ENCODE measurements around the gene PHLDA2. TPM values are rescaled to one million over a fixed set of nuclear protein-coding genes. Genes with fewer than 3 reads are reported as not detected.

Gene PHLDA2
- total RNA-seq, 4 donors from 2014 or later, result 4.1 to 6.4 (median 4.9) TPM; not detected in 1

DNA sequence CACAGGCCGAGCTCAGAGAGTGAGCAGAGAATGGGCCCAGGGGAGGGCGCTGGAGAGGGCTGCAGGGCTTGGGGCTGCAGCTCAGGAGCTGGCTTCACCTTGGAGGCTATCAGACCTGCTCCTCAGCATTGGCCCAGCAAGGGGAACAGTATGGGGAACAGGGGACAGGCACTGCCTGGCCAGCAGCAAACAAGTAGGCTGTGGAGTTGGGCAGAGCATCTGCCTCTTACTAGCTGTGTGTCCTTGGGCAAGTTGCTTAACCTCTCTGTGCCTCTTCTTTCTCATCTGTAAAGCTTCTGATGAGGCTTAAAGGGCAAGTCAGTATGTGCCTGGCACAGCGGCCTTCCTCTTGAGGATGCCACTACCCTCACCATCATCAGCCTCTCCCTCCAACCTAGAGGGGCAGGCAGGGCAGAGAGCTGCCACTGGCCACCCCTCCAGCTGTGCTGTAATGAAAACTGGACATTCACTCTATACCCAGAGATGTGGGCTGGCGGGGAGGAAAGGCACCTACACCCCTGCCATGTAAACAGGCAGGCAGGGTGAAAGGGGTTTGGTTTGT is 36.2 kb downstream of the PHLDA2 start:
- DNase-seq, result peak in 2 of 3 donors; percentile 47 to 76
- Histone ChIP-seq H3K36me3 (no peaks in the 10 kb centered on the region), H3K9me3 (no peaks in the 10 kb centered on the region), H3K4me1 (peaks cover 5 to 27% (median 12%) of the 10 kb centered on the region in 4 donors), H3K27ac (peak overlapping the region; percentile 48 to 82 (median 60)), H3K4me3 (peak overlapping the region in 3 of 4 donors; percentile 46 to 54 (median 49)), H3K27me3 (no peaks in the 10 kb centered on the region)
- TF ChIP-seq POLR2A (IDR thresholded peaks at IDR 0.05), result no peak
- TF ChIP-seq, protein P1, sequence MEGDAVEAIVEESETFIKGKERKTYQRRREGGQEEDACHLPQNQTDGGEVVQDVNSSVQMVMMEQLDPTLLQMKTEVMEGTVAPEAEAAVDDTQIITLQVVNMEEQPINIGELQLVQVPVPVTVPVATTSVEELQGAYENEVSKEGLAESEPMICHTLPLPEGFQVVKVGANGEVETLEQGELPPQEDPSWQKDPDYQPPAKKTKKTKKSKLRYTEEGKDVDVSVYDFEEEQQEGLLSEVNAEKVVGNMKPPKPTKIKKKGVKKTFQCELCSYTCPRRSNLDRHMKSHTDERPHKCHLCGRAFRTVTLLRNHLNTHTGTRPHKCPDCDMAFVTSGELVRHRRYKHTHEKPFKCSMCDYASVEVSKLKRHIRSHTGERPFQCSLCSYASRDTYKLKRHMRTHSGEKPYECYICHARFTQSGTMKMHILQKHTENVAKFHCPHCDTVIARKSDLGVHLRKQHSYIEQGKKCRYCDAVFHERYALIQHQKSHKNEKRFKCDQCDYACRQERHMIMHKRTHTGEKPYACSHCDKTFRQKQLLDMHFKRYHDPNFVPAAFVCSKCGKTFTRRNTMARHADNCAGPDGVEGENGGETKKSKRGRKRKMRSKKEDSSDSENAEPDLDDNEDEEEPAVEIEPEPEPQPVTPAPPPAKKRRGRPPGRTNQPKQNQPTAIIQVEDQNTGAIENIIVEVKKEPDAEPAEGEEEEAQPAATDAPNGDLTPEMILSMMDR (IDR thresholded peaks at IDR 0.05), result peak in 4 of 6 experiments; percentile 23 to 42 (median 32)

DNA sequence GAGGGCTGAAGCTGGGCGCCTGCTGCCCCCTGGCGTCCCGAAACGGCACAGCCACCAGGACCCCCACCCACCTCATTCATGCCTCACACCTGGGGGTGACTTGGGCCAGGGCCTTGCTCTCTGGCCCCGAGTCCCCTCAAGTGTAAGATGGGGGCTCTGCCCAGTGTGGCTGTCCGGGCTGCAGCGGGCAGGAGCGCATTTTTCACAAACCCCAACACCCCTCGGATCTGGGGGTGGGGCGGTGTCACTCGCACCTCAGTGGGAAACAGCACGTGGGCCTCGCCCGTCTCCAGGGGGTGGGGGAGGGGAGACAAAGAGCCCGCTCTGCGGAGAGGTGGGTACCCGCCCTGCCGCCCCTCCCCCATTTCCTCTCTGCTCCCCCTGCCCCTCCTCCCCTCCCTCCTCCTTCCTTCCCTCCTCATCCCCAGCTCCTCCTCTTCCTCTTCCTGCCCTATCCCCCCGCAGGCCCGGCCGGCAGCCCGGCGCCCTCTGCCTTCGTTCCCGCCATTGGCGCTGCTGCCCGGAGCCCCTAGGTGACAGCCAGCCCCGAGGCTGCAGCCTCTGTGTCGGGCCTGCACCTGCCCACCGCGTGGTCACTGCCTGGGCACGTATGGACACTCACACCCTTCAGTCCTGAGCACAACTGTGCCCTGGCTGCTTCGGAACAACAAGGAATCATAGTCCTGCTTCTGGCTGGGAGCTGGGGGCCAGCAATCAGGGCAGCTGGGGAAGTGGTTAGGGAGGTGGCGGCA is 36.8 kb downstream of the PHLDA2 start:
- Histone ChIP-seq H3K4me1 (peaks cover 5 to 27% (median 12%) of the 10 kb centered on the region in 4 donors), H3K9me3 (no peaks in the 10 kb centered on the region), H3K4me3 (peak overlapping the region; percentile 35 to 54 (median 48)), H3K27me3 (no peaks in the 10 kb centered on the region), H3K27ac (peak overlapping the region; percentile 48 to 82 (median 60)), H3K36me3 (no peaks in the 10 kb centered on the region)
- peak; percentile 62 to 76 (median 75) for DNase-seq
- TF ChIP-seq, protein P1 (IDR thresholded peaks at IDR 0.05), result peak; percentile 84 to 88 (median 87)
- TF ChIP-seq POLR2A (IDR thresholded peaks at IDR 0.05), result no peak

DNA sequence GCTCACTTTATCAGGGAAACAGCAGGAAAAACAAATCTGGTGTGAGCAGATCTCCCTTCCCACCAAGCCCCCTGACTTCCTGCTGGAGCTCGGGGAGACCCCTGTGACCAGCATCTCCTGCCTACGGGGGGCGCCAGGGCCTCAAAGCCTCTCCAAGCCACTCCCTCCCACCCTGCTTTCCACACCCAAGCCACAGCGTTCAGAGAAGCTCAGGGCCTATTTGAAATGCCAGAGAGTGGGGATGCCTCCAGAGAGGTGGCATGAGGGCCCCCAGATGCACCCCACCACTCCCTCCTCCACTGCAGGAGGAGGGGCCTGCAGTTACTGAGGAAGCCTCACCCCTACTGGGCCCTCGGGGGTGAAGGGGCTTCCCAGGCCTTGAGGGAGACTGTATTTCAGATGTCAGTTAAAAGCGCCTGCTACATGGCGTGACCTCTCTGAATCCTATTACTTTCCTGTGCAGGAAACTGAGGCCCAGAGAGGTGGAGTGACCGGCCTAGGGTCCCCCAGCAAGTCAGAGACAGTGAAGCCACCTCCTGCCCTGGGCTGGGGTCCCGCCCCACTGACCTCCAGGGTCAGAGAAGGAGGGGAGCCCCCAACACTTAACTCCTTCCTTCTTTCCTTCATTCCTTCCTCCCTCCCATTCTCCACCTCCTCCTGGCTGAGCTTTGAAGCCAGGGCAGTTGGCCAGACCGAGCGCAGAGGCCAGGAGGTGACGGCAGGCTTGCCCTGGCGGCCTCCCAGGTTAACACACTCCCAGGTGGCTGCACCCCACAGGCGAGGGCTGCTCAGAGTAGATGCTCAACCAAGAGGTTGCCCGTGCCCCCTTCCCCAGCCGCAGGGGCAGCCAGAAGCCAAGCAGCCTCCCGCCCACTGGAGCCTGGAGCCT is 37.6 kb downstream of the PHLDA2 start:
- Histone ChIP-seq H3K36me3 (no peaks in the 10 kb centered on the region), H3K4me3 (peak overlapping the region; percentile 35 to 54 (median 48)), H3K9me3 (no peaks in the 10 kb centered on the region), H3K27me3 (no peaks in the 10 kb centered on the region), H3K27ac (peak overlapping the region in 3 of 4 donors; percentile 48 to 82 (median 67)), H3K4me1 (peaks cover 5 to 27% (median 12%) of the 10 kb centered on the region in 4 donors)
- DNase-seq, result peak in 1 of 3 donors; percentile 42
- TF ChIP-seq, protein P1 (IDR thresholded peaks at IDR 0.05), result no peak

DNA sequence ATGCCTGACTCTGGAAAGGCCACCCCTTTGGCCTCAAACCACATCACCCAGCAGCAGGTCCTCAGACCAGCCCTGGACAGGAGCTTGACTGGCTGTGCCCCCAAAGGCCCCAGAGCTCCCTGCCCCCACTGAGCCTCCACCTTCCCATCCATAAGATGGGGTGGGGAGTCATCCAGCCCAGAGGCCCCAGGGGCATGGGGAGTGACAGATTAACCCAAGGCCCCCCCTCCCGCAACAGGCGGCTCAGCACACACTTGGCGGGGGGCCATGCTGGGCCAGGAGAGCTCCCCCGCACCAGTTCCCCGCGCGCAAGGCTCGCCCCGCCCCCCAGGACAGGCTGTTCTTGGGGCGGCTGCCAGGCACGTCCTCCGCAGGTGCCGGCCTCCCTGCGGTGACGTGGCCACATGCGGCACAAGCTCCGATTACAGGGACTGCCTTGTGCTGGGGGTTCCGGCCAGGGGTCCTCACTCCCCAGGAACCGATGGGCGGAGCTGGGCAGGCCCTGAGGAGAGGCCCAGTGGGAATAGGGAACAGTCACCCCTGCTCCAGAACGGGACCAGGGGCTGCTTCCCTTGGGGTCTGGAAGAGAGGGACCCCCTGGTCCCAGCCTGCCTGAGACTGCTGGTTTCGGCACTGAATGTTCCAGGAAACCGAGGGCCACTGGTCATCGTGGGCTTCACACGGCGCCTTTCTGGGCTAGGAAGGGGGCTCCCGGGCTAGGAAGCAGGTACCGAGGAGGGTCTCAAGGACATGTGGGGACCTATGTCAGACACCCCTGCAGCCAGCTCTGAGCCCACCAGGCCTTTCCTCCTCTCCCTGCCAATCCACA is 38.5 kb downstream of the PHLDA2 start:
- no peak for TF ChIP-seq POLR2A (IDR thresholded peaks at IDR 0.05)
- TF ChIP-seq, protein P1 (IDR thresholded peaks at IDR 0.05), result no peak
- peak in 2 of 3 donors; percentile 75 to 83 for DNase-seq
- Histone ChIP-seq H3K36me3 (no peaks in the 10 kb centered on the region), H3K4me3 (no peak overlapping the region), H3K4me1 (peaks cover 5 to 32% (median 14%) of the 10 kb centered on the region in 4 donors), H3K9me3 (no peaks in the 10 kb centered on the region), H3K27ac (peak overlapping the region in 1 of 4 donors; percentile 10), H3K27me3 (no peaks in the 10 kb centered on the region)

All from Peyer's patch (tissue), 4 donors.